ENCODE results near the gene MMRN2.

GRCh38 chr10:86964847-86965190, 7.4 kb upstream of the MMRN2 start:
- TF ChIP-seq POLR2A (IDR thresholded peaks at IDR 0.05): no peak
- TF ChIP-seq CTCF (IDR thresholded peaks at IDR 0.05): no peak
